ENCODE measurements around the gene ST3GAL4.
"Not testable (repeated sequence)": the region's sequence is repeated elsewhere in the genome, so short reads cannot be mapped to it uniquely, and the experiment has no call there.

Gene ST3GAL4

GRCh38 chr11:126355324-126355925 lies at the start of gene ST3GAL4:
Gene ST3GAL4, plus strand, starts transcription at chr11:126355686. Its CDS starts 50,470 bp downstream, at chr11:126406156.
- in situ Hi-C loops (cut with MboI; ENCODE audit: low pct_unique_long_range_greater_than_20kb, low sequenced_read_pairs) = no loop called here
- peak; percentile 52 for DNase-seq

GRCh38 chr11:126305699-126306098 lies 49.8 kb upstream of the ST3GAL4 start:
- in situ Hi-C loops (cut with MboI; ENCODE audit: low pct_unique_long_range_greater_than_20kb, low sequenced_read_pairs) = no loop called here
- DNase-seq = no peak

- DNase-seq = peak; percentile 82
- in situ Hi-C loops (cut with MboI; ENCODE audit: low pct_unique_long_range_greater_than_20kb, low sequenced_read_pairs) = no loop called here
Measured at GRCh38 chr11:126307706-126308105, 47.8 kb upstream of the ST3GAL4 start.

- DNase-seq = no peak
- in situ Hi-C loops (cut with MboI; ENCODE audit: low pct_unique_long_range_greater_than_20kb, low sequenced_read_pairs) = no loop called here
Measured at GRCh38 chr11:126308271-126308671, 47.2 kb upstream of the ST3GAL4 start.

- in situ Hi-C loops (cut with MboI; ENCODE audit: low pct_unique_long_range_greater_than_20kb, low sequenced_read_pairs) = not testable (repeated sequence)
Measured at GRCh38 chr11:126308771-126309170, 46.7 kb upstream of the ST3GAL4 start.

GRCh38 chr11:126310200-126310991 lies 45.1 kb upstream of the ST3GAL4 start:
- peak; percentile 90 for DNase-seq
- in situ Hi-C loops (cut with MboI; ENCODE audit: low pct_unique_long_range_greater_than_20kb, low sequenced_read_pairs) = no loop called here

More at GRCh38 chr11:126308771-126309170, 46.7 kb upstream of the ST3GAL4 start:
- DNase-seq = not testable (repeated sequence)

- in situ Hi-C loops (cut with MboI; ENCODE audit: low pct_unique_long_range_greater_than_20kb, low sequenced_read_pairs) = no loop called here
Measured at GRCh38 chr11:126310992-126311310, 44.5 kb upstream of the ST3GAL4 start.

GRCh38 chr11:126311401-126312291 lies 43.8 kb upstream of the ST3GAL4 start:
- peak; percentile 55 for DNase-seq
- in situ Hi-C loops (cut with MboI; ENCODE audit: low pct_unique_long_range_greater_than_20kb, low sequenced_read_pairs) = no loop called here

More at GRCh38 chr11:126310992-126311310, 44.5 kb upstream of the ST3GAL4 start:
- DNase-seq = no peak

GRCh38 chr11:126312961-126313360 lies 42.5 kb upstream of the ST3GAL4 start:
- in situ Hi-C loops (cut with MboI; ENCODE audit: low pct_unique_long_range_greater_than_20kb, low sequenced_read_pairs) = no loop called here
- DNase-seq = no peak

- in situ Hi-C loops (cut with MboI; ENCODE audit: low pct_unique_long_range_greater_than_20kb, low sequenced_read_pairs) = no loop called here
Measured at GRCh38 chr11:126313826-126314225, 41.7 kb upstream of the ST3GAL4 start.

GRCh38 chr11:126317432-126317755 lies 38.1 kb upstream of the ST3GAL4 start:
- in situ Hi-C loops (cut with MboI; ENCODE audit: low pct_unique_long_range_greater_than_20kb, low sequenced_read_pairs) = no loop called here
- DNase-seq = no peak

More at GRCh38 chr11:126313826-126314225, 41.7 kb upstream of the ST3GAL4 start:
- DNase-seq = no peak

- in situ Hi-C loops (cut with MboI; ENCODE audit: low pct_unique_long_range_greater_than_20kb, low sequenced_read_pairs) = no loop called here
- peak; percentile 73 for DNase-seq
Measured at GRCh38 chr11:126317756-126318573, 37.5 kb upstream of the ST3GAL4 start.

- DNase-seq = peak; percentile 97
- in situ Hi-C loops (cut with MboI; ENCODE audit: low pct_unique_long_range_greater_than_20kb, low sequenced_read_pairs) = no loop called here
Measured at GRCh38 chr11:126318574-126319373, 36.7 kb upstream of the ST3GAL4 start.

GRCh38 chr11:126319374-126319740 lies 36.1 kb upstream of the ST3GAL4 start:
- in situ Hi-C loops (cut with MboI; ENCODE audit: low pct_unique_long_range_greater_than_20kb, low sequenced_read_pairs) = no loop called here
- DNase-seq = no peak

- in situ Hi-C loops (cut with MboI; ENCODE audit: low pct_unique_long_range_greater_than_20kb, low sequenced_read_pairs) = no loop called here
- DNase-seq = no peak
Measured at GRCh38 chr11:126322996-126323395, 32.5 kb upstream of the ST3GAL4 start.

- in situ Hi-C loops (cut with MboI; ENCODE audit: low pct_unique_long_range_greater_than_20kb, low sequenced_read_pairs) = no loop called here
- DNase-seq = no peak
Measured at GRCh38 chr11:126327281-126328000, 28.0 kb upstream of the ST3GAL4 start.

- in situ Hi-C loops (cut with MboI; ENCODE audit: low pct_unique_long_range_greater_than_20kb, low sequenced_read_pairs) = no loop called here
- no peak for DNase-seq
Measured at GRCh38 chr11:126328001-126328390, 27.5 kb upstream of the ST3GAL4 start.

GRCh38 chr11:126328444-126328843 lies 27.0 kb upstream of the ST3GAL4 start:
- in situ Hi-C loops (cut with MboI; ENCODE audit: low pct_unique_long_range_greater_than_20kb, low sequenced_read_pairs) = no loop called here
- no peak for DNase-seq

Measured in KBM-7 (cell line).